Activated effector memory CD4-positive, alpha-beta T cell treated with anti-CD3 and anti-CD28 coated beads, Interleukin-2, amount 50 U/mL, for 16 hours (primary cell): ENCODE results near the gene AP4E1.
A peak's percentile ranks its signal among the peaks of the same experiment; 100 is the strongest.
"Not testable (repeated sequence)": the region's sequence is repeated elsewhere in the genome, so short reads cannot be mapped to it uniquely, and the experiment has no call there.

ENCODE experiments used
- DNase-seq: peaks from one replicate; pipeline ENCODE4 v3.0.0-alpha.2; 2020

Gene AP4E1

DNA sequence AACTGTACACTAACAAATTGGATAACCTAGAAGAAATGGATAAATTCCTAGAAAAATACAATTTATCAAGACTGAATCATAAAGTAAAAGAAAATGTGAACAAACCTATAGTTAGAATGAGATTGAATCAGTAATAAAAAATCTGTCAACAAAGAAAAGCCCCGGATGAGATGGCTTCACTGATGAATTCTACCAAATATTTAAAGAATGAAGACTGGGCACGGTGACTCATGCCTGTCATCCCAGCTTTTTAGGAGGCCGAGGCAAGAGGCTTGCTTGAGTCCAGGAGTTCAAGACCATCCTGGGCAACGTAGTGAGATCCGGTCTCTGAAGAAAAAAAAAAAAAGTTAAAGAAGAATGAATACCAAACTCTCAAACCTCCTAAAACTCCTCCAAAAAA is 17.7 kb upstream of the AP4E1 start:
- no peak for DNase-seq

DNA sequence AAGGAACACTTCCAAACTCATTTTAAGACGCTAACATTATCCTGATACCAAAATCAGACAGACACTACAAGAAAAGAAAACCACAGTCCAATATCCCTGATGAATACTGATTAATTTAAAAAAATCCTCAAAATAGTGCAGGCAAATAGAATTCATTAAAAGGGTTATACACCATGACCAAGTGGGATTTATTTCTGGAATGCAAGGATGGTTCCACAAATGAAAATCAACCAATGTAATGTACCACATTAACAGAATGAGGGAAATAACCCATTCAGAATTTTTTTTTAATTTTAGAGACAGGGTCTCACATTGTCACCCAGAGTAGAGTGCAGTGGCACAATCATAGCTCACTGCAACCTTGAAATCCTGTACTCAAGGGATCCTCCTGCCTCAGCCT is 17.3 kb upstream of the AP4E1 start:
- no peak for DNase-seq

DNA sequence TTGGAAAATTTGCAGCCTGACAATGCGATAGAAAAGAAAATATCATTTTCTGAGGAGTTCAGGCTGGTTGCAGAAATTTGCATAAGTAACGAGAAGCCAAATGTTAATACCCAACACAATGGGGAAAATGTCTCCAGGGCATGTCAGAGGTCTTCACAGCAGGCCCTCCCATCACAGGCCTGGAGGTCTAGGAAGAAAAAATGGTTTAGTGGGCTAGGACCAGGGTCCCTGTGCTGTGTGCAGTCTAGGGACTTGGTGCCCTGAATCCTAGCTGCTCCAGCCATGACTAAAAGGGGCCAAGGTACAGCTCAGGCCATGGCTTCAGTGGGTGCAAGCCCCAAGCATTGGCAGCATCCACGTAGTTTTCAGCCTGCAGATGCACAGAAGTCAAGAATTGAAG is 14.5 kb upstream of the AP4E1 start:
- no peak for DNase-seq

DNA sequence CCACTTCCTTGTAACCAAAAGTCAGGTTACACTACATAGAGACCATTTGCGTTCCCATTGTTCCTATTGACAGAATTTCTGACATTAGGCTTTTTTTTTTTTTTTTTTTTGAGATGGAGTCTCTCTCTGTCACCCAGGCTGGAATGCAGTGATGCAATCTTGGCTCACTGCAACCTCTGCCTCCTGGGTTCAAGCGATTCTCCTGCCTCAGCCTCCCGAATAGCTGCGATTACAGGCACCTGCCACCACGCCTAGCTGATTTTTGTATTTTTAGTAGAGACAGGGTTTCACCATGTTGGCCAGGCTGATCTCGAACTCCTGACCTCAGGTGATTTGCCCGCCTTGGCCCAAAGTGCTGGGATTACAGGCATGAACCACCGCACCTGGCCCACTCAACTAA is 7.1 kb upstream of the AP4E1 start:
- not testable (repeated sequence) for DNase-seq

DNA sequence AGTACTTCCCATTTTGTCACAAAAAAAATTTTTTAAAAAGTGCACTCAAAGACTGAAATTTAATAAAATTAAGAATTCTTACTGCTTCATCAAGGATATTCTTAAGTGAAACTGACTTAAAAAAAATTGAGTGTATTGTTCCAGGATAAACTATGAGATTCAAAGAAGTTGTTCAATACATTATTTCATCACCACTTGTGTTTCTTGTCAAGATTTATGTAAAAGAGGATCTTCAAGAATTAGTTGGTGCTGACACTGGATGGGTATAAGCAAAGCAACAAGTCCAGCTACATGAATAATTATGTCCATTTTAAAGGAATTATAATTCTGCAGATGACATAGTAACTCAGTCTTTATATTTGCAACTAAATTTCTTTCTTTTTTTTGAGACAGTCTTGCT is 4.3 kb upstream of the AP4E1 start:
- no peak for DNase-seq

DNA sequence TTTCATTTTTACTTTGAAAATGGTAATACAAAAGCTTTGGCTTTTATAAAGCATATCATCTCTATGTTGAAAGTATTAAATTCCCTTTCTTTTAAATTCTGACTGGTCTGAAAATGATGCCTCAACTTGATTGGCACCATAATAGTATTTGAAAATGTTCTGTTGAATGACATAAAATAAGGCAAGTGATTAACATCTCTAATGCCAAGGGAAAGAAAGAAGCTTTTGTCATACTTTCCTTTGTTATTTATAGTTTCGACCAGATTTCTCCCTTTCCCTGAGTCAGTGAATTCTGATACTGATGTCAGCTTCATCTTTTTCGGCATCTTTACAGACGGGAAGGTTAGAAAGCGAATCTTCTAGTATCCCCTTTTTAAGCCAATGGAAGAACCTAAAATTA is 3.4 kb upstream of the AP4E1 start:
- no peak for DNase-seq

DNA sequence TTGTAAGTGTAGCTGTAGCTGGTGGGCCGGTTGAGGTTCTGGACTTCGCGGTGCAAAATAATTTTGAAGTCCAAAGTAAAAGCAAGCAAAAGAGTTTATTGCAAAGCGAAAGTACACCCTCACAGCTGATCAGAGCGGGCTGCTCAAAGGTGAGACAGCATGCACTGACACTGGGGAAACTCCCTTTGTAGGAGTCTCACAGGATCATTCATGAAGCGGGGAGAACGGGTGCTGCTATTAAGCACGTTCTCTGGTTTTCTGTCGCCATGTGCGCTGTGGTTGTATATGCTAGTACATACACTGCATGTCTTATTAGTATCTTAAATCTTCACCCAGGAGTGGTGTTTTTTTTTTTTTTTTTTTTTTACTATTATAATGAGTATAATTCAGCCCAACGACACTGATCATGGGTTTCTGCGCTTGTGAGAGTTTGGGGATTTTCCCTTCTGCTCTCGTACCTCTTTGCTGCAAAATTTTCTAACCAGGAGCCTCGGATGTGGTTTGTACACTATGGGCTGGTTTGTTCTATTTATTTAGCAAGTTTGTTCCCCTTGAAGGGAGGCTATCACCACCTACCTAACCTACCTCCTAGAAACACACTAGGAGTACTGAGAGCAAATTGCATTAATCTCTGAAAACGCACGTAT is 1.4 kb upstream of the AP4E1 start:
- peak; percentile 91 for DNase-seq

DNA sequence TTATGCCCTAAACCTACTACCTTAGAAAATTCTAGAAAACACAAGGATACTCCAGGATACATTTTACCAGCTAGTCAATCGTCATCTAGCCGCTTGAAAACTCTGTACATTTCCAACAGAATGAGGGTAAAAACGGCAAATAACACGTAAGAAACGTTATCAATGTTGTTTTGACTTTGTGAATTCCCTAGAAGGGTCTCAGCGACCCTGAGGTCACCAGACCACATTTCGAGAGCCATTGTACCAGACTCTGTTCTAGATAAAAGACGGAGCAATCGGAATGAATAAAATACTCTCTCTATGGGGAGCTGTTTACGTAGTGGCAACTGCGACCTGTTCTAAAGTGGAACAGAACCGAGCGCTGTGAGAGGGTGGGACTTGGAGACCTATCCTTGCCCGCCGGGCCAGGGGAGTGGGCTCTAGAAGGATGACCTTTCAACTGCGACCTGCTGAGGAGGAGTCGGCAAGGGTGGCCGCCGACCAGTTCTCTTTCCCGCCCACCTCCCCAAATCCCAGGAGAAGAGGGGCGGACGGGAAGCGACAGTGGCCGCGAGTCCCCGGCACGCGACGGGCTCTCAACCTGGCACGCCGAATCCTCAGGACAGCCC is 778 bp upstream of the AP4E1 start:
- peak; percentile 81 for DNase-seq

DNA sequence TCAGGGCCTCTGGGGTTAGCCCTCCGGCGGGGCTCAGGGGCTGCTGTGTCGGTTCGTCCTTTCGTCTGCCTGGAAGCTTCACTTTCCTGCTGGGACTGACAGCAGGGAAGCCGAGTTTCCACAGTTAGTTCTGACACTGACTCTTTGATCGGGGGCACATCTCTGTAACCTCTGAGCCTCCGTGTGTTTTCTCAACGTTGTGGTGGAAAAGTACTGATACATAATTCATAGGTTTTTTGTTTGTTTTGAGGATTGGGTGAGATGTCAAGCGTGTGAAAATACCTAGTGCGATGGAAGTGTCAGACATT is 481 bp downstream of the AP4E1 start:
- DNase-seq, result no peak

DNA sequence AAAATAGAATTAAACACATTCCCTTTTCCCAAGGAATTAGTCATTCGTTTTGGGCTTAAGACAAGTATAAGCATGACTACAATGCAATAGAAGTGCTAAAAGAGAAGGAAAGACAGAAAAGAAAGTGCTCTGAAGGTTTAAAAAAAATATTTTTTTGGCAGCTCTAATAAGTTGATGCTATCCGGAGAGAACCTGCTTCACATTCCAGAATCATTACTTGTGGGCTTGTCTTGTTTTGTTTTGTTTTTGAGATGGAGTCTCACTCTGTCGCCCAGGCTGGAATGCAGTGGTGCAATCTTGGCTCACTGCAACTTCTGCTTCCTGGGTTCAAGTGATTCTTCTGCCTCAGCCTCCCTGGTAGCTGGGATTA is 1.9 kb downstream of the AP4E1 start:
- not testable (repeated sequence) for DNase-seq

DNA sequence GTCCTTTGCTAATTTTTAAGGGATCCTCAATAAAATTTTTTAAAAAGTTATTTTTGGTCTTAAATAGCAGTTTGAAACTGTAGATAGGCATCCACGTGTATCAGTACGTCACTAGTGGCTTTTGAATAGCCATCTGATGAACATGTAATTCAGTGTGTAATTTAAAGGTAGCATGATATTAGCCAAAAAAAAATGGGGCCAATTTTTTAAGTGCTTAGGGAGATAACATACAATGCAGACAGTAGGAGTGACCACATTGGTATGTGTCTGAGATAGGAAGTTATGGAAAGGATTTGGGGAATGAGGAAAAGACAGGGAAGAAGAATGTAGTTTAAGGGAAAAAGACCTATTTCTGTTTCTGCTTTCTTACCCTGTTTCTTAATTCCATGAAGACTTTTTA is 2.5 kb downstream of the AP4E1 start:
- no peak for DNase-seq

DNA sequence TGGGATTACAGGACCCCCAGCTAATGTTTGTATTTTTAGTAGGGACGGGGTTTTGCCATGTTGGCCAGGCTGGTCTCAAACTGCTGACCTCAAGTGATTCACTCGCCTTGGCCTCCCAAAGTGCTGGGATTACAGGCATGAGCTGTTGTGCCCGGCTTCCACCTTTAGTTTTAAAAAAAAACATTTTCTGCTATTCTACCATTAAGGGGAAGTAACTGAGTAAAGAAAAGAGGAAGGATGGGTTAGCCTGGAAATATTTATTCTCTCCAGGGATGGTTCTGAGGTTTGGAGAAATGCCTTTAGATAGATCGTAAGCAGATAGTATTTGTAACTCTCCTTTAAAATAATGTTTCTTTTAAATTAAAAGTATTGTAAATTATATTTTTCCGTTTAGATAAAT is 3.1 kb downstream of the AP4E1 start:
- DNase-seq, result no peak

DNA sequence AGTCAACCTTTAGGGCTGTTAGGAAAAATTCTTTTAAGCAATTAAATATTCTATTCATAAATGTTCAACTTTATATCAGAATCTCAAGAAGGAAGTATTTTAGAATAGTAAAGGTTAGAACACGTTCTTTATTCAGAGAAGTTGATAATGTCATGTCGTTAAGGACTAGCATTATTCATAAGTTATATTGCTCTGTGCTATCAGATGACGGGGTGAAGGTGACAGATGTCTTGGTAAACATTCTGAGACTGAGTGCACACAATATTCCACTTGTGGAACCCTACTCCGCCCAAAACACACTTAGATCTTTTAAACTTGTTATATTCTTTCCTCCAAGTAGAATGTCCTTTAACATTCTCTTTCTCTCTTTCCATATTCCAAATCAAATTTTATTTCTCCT is 7.9 kb downstream of the AP4E1 start:
- no peak for DNase-seq

DNA sequence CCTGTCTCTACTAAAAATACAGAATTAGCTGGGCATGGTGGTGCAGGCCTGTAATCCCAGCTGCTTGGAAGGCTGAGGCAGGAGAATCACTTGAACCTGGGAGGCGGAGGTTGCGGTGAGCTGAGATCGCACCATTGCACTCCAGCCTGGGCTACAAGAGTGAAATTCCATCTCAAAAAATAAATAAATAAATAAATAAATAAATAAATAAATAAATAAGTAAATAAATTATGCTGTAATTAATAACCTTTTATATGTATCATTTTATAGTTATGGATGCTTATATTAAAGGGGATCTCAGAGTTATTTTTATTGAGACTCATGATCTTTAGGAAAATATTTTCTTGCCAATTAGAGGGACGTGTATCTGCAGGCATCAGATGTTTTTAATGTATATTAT is 10.9 kb downstream of the AP4E1 start:
- not testable (repeated sequence) for DNase-seq

DNA sequence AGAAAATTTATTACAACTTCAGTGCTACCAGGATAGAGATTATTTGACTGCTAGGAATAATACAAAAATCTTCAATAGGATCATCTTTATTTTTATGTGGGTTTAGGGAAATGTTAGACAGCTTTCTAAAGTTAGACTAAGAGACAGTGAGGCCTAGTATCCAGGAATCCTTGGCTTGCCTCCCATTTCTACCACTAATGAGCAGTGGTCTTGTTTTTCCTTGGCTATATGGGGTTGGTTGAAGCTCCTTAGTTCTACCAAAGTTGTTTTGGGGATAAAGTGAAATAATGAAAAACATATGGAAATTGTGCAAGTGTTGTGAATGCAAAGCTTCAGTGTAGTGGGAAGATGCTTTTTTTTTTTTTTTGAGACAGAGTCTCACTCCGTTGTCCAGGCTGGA is 16.8 kb downstream of the AP4E1 start:
- DNase-seq, result no peak

DNA sequence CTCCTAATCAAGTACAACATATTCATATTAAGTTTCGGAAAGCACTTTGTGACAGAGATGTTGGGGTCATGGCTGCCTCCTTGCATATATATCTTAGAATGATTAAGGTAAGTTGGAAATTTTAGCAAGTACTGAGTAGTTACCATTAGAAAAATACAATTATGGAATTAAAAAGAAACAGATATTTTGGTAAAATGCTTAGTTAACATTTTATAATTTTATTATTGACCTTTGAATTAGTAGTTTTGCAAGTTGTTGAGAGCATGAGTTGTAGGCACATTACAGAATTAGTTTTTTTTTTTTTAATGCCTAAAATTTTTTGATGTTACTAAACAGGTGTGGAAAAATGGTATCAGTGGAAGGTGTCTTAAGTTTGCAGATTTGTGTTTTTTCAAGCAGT is 20.6 kb downstream of the AP4E1 start:
- DNase-seq, result no peak

DNA sequence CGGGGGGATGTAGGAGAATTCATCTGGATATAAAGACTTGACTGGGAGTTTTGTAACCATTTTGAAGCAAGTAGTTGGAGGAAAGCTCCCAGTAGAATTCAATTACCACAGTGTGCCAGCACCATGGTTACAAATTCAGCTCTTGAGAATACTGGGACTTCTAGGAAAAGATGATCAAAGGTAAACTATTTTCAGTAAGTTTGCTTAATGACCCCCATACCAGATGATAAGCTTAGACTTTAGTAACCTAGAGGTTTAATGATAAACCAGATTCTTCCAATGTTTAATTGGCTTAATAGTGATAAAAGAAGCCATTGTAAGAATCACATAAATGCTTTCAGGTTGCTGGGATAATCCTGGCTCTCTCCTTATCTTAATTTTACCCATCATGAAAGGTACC is 22.3 kb downstream of the AP4E1 start:
- DNase-seq, result no peak

DNA sequence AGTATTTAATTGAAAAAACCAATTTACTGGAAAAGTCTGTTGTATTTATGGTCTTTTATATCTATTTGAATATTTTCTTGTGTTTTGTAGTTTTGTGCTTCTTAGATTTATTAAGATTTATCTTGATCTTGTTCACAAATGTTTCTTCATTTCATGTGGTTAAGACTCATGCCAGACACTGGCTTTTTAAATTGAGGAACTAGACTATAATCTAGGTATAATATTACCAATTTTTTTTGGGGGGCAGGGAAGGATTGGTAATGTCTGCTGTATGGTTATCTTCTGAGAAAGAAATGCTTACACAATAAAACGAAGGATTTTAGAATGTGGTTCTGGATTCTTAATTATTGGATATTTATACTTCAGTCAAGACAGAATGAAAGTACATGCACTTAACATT is 24.9 kb downstream of the AP4E1 start:
- DNase-seq, result no peak

DNA sequence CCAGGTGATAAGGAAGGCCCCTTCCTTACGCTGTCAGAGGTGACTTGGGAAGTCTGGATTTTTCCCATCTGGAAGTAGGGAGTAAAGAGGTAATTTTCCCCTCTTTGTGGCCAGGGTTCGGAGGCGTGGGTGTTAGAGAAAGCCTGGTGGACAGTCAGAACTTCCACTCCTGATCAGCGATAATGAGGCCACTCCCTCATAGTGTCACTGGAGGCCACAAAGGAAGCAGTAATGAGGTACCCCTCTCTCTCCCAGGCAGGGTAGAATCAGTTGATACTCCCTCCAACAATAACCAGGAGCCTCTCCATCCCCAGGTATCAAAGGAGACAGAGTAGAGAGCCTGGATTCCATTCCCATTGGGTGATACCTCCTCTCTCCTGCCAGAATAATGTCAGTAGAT is 30.0 kb downstream of the AP4E1 start:
- DNase-seq, result no peak

DNA sequence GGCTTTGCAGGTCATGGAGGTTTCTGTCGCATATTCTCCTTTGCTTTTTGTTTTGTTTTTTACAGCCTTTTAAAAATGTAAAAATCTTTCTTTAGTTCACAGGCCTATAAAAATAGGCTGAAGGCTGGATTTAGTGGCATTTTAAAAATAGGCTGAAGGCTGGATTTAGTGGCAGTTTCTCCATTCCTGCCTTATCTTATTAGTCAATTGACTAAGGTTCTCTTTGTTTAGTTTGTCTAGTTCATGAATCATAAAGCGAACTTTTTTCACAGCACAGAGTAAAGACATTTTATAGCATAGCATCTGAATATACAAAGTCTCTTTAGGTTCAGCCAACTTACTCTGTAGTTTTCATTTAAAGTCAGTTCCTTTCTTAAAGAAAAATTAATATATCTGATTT is 31.4 kb downstream of the AP4E1 start:
- DNase-seq, result no peak

DNA sequence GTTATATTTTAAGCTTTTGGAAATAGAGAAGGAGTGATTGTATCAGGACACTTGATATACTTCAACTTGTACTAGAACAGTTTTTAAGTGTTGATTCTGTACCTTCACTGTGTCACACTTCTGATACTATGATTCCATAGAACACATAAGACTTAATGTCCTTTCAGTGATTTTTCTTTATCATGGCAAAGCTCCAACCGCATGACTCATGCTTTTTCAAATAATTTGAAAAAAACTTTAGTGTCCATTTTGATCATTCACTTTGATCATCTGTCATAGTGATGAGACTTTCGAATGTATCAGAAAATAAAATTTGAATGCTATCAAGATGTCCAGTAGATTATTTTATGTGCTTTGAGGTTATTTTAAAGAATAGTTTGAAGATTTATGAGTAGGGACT is 32.0 kb downstream of the AP4E1 start:
- no peak for DNase-seq

DNA sequence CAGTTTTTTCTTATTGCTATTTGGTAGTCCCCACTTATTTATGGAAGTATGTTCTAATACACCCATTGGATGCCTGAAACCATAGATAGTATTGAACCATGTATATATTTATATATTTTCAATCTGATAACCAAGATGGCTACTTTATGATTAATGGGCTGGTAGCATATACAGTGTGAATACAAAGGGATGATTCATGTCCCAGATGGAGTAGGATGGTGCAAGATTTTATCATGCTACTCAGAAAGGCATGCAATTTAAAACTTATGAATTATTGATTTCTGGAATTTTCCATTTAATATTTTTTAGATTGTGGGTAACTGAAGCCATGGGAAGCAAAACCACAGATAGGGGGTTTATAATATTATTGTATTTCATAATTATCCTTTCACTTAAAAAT is 35.2 kb downstream of the AP4E1 start:
- no peak for DNase-seq

DNA sequence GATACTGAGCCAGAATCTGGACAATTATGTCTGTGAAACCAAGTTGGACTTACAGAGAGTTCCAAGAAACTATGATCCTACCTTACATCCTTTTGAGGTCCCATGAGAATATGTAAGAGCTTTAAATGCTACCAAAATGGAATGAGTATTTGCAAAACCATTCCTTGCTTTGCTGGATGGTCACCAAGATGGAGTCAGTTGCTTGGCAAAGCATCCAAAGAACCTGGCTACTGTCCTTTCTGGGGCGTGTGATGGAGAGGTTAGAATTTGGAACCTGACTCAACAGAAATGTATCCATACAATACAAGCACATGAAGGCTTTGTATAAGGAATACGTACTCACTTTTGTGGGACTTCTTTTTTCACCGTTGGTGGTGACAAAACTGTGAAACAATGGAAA is 36.2 kb downstream of the AP4E1 start:
- no peak for DNase-seq

DNA sequence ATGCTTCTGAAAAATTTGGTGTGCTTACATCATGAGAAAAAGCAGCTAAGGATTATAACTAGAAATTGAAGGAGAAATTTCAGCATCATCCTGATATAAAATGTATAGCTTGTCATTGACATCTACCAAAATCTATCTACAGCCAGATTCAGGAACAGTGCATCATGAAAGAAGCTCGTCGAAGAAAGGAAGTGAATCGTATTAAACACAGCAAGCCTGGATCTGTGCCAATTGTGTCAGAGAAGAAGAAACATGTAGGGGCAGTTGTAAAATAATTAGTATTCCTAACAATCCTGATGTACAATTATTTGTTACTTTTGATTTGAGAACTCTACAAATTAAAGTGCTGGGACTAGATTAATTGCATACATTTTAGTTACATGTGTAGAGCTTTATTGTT is 37.2 kb downstream of the AP4E1 start:
- DNase-seq, result no peak

DNA sequence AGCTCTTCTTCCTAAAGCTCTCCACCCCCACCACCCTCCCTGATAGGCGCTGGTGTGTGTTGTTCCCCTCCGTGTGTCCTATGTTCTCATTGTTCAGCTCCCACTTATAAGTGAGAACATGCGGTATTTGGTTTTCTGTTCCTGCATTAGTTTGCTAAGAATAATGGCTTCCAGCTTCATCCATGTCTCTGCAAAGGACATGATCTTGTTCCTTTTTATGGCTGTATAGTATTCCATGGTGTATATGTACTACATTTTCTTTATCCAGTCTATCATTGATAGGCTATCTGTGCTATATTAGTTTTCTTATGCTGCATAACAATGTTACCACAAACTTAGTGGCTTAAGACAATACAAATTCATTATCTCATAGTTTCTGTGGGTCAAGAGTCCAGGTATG is 42.3 kb downstream of the AP4E1 start:
- not testable (repeated sequence) for DNase-seq

DNA sequence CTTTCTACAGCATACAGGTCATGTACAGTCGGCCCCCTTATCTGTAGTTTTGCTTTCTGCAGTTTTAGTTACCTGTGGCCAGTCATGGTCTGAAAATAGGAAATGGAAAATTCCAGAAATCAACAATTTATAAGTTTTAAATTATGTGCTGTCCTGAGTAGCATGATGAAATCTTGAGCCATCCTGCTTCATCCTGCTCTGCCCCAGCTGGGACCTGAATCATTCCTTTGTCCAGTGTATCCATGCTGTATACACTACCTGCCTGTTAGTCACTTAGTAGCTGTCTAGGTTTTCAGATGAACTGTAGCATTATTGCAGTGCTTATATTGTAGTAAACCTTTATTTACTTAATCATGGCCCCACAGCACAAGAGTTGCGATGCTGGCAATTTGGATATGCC is 44.8 kb downstream of the AP4E1 start:
- DNase-seq, result no peak
